ENCODE results near the gene SORCS2.

SORCS2 gene

DNA sequence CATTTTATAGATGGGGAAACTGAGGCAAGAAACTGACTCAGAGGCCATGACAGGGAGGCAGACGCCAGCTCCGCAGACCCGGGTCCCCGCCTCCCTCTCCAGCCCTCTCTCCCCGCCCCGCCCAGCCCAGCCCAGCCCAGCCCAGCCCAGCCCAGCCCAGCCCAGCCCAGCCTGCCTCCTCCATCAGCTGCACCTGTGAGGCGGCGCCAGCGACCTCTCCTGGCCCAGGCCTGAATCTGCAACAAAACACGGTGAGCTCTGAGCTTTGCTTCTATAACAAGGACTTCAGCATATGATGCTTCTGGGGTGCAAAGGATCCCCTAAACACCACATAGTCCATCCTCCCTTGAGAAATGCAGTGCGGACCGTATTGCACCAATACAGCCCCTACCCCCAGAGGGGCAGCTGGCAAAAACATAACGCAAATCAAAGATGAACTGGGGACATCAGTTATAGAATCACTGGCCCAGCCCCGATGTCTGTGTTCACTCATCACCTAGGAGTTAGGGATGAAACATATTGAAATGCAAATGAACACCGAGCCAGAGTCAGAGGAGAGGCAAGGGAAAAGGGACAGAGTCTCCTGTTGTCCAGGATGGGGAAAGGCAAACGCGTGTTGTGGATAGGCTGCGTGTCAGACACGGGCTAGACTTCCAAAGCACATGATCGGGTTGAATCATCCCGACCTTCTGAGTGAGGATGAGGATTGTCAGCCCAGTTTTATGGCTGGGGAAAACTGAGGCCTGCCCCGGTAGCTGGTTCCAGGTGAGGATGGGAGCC is 458.5 kb downstream of the SORCS2 start:
- no peak for DNase-seq

GRCh38 chr4:7651461-7651921 is 459.2 kb downstream of the SORCS2 start:
- DNase-seq = no peak

DNA sequence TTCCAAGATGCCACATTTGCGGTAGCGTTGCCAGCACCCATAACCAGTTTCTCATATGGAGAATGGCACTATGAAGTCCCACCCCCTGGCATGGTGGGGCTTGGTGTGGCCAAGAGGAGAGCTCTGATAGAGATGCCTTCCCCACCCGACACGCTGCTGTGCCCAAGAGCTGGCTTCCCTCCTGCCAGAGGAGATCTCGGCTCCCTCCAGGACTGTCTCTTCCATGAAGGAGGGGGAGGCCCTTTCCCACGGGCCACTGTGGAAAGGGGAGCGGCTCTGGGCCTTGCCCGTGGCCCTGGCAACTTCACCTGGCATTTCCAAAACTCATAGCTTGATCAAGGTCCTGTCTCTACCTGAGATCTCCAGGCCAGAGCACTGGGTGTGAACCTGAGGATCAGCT is 459.7 kb downstream of the SORCS2 start:
- no peak for DNase-seq

DNA sequence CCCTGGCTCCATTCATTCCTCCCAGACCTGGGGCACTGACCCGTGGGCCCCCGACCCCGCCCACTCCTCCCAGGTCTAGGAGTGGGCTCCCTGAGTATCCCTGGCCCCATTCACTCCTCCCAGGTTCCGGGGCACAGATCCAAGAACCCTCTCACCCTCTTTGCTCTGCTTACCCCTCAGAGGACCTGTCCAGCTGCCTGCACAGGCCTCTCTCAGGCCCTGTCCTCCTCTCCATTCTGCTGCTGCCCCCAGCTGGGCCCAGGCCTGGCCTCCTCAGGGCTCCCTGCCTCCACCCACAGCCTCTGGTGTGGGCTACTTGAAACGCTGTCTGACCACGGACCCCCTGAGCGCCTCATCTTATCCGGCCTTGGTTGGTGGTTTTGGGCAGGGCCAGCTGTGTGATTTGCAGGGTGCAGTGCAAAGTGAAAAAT is 460.1 kb downstream of the SORCS2 start:
- no peak for DNase-seq

GRCh38 chr4:7652906-7653305 is 460.6 kb downstream of the SORCS2 start:
- DNase-seq = no peak

- no peak for DNase-seq
These were observed 461.4 kb downstream of the SORCS2 start for GRCh38 chr4:7653510-7654369.

- no peak for DNase-seq
These were observed 462.5 kb downstream of the SORCS2 start for GRCh38 chr4:7654550-7655445.

DNA sequence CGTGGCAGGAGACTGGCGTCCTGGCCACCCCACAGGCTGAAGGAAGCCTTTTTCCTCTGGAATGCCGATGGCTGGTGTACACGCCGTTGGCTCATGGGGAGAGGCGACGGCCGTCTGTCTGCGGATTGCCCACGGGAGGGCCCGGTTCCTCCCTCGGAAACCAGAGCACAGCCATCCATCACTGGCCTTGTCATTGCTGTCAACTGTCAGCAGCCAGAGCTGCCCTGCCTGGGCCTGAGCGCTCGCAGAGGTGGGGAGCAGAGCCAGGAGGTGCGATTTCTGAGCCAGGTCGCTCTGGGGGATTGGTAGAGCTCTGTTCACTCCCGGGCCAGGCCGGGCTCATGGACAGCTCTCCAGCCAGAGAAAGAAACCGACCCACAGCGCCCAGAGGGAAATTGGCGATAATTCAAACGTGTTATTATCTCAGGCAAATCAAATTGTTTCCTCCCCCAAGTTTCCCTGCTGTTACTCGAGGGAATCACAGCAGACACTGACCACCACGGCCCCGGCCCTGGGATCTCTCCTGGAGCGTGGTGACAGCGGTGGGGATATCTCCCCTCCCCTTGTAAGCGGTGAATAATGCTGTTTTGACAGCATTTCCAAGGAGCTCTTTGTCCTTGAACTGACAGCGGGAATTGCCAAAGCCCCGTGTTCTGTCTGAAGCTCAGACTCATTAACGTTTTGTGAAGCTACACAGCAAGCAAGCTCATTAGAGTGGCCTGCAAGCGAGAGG is 463.3 kb downstream of the SORCS2 start:
- DNase-seq = no peak

- DNase-seq = no peak
These were observed 464.0 kb downstream of the SORCS2 start for GRCh38 chr4:7656244-7656800.

DNA sequence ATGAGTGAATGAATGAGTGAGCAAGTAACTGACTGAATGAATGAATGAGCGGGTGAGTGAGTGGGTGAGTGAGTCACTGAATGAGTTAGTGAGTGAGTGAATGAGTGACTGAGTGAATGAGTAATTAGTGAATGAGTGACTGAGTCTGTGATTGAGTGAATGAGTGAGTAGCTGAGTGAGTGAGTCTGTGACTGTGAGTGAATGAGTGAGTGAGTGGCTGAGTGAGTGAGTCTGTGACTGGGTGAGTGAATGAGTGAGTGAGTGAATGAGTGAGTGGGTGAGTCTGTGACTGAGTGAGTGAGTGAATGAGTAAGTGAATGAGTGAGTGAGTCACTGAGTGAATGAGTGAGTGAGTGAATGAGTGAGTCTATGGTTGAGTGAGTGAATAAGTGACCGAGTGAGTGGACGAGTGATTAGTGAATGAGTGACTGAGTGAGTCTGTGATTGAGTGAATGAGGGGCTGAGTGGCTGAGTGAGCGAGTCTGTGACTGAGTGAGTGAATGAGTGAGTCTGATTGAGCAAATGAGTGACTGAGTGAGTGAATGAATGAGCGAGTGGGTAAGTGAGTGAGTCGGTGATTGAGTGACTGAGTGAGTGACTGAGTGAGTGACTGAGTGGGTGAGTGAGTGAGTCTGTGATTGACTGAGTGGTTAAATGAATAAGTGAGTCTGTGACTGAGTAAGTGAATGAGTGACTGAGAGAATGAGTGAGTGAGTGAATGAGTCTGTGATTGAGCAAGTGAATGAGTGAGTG is 465.4 kb downstream of the SORCS2 start:
- no peak for DNase-seq

DNA sequence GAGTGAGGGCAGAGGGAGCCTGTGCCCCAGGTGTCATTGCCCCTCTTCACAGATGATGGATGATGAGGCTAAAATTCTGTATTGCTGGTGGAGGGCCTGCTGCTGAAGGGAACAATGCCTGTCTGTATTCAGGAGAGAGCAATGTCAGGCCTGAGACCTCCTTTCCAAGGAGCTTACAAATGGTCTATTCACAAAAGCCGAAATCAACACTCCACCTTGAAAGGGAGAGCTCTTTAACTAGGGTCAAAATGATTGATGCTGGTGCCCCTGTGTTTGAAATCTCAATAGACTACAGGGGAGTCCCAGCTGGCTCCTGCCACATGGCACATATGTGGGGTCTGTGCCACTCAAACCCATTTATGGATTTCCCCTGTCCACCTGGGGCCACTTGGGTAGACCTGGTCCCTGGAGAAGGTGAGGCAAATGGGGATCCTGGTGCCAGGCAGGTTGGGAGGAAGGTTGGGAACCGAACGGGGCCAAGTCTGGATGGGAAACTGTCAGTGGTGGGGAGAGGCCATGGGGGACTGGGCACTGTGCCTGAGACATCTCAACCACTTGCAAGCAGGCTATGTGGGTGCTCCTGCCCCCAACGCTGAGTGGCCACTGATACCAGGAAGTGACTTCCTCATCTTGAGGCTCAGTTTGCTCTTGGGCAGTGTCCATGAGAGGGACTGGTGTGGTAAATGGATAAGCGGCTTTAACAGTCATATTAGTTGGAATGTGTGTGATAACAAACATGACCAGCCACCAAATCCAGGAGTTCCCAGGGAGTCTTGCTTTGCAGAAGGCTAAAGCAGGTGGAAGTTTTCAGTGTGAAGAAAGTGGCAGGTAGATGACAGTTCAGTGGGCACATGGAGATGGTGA is 466.2 kb downstream of the SORCS2 start:
- no peak for DNase-seq

- DNase-seq = no peak
These were observed 467.3 kb downstream of the SORCS2 start for GRCh38 chr4:7659429-7660175.

DNA sequence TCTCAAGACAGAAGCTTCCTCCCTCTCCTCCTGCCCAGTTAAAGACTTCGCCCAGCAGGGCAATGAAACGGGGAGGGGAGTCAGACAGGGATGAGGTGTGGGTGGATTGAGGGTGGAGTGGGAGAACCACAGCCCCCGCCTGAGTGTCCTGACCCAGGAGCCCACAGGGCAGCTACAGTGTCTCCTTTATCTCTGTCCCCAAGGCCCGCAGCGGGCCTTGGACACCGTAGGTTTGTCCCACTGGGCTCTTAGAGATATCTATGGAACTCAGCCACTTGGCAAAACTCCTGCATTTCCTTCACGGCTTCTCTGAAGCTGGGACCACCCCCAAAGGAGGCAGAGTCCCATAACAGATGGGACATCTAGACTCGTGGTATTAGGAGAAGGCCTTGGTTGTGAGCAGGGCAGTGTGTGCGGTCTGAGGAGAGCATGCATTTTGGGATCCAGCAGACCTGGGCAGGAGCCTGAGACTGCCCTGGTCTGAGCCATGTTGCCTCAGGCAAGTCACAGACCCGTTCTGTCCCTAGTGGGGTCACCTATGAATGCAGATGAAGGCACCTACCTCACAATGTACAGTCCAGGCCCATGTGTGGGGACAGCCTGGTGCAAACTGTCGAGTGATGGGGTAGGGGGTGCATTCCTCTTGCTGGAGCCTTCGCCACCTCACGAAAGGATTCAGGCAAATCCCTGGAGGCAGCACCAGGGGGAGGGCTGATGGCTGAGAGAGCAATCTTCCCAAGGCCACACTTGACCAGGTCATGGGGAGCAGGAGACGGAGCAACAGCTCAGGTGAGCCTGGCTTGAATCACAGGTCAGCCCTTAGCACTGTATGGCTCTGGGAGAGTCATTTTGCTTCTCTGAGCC is 468.1 kb downstream of the SORCS2 start:
- no peak for DNase-seq

GRCh38 chr4:7661066-7661748 is 468.9 kb downstream of the SORCS2 start:
- DNase-seq = no peak

DNA sequence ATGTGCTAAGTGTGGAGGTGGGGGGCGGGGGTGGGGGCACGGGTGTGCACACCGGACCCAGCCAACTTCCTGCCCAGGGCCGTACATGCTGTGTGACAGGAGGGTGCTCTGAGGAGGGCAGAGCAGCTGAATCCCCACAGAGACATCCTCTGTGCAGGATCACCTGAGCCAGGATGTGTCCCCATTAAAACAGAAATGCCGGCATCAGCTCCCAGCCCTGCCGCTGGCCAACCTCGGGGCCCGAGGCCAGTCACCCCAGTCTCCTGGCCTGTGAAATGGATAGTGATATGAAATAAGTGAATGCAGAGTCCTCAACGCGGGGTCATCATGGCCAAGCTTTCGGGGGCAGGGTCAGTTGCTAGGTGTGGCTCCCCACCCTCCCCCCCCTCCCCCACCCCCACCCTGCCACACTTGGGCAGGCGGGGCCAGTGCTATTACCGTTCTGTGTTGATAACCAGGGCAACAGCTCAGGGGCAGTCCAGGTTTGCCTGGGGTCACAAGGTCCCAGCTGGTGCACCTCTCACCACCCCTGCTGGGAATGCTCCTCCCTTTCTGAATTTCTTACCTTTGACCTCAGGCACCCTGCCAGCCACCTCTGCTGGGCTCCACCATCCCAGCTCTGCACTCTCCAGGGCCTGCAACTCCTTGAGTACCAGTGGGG is 469.6 kb downstream of the SORCS2 start:
- DNase-seq = no peak

DNA sequence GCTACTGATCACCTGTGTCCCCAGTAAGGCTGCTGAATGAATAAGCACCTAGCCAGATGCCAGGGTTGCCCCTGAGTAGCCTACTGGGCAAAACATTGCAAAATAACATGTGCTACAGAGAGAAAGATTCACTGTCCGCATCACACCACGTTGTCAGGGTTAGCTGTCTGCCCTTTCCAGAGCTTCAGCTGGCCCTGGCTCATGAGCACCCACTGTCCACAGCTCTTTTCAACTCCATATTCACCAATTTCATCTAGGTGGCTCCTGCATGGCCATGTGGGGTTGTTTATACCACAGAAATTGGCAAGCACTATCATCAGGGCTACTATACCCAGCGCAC is 470.1 kb downstream of the SORCS2 start:
- no peak for DNase-seq

DNA sequence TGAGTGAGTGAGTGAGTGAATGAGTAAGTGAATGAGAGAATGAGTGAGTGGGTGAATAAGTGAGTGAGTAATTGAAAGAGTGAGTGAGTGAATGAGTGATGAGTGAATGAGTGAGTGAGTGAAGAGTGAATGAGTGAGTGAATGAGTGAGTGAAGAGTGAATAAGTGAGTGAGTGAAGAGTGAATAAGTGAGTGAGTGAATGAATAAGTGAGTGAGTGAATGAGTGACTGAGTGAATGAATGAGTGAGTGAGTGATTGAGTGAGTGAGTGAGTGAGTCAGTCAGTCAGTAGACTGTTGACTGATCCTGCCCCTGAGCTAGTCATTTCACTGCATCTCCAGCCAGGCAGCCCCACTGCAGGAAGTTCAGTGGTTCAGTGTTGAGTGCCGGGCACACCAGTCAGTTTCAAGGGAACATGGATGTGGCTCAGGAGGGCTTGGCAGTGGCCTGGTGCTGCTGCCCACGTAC is 470.8 kb downstream of the SORCS2 start:
- DNase-seq = no peak

Data from NCI-H2081 treated with DMSO at 0.1 percent for 48 hours (cell line).